Hepatocyte (in vitro differentiated cells): ENCODE measurements around the gene ASAP2.

Experiments used
- CTCF ChIP-seq: fragments of 200-600 bp; sonication (generic); IDR thresholded peaks from 2 replicates; pipeline ENCODE4 v1.5.1; 2016; ENCODE audit warnings: antibody characterized with exemption, mild to moderate bottlenecking; ENCODE audit not compliant: poor library complexity
- EZH2 ChIP-seq: fragments of 200-600 bp; sonication (generic); IDR thresholded peaks from 2 replicates; pipeline ENCODE4 v1.6.1; 2016; ENCODE audit warnings: antibody characterized with exemption, mild to moderate bottlenecking, borderline replicate concordance
- EZH2phosphoT487 ChIP-seq: fragments of 200-600 bp; sonication (generic); IDR thresholded peaks from one replicate; pipeline ENCODE4 v1.6.1; 2018; ENCODE audit warnings: antibody characterized with exemption, mild to moderate bottlenecking, low read depth, moderate library complexity; ENCODE audit not compliant: unreplicated experiment, severe bottlenecking

GRCh38 chr2:9192712-9193111, 13.9 kb upstream of the ASAP2 start:
- TF ChIP-seq CTCF, result no peak
- no peak for TF ChIP-seq EZH2
- no peak for TF ChIP-seq EZH2phosphoT487
